DOHH2 (cell line): ENCODE results near the gene IGSF22.

Experiments used
- H3F3A ChIP-seq: fragments of 200-600 bp; sonication (generic), shearing (Covaris generic); 2 replicates; pipeline ENCODE4 v1.6.0; 2016; ENCODE audit warnings: antibody characterized with exemption, mild to moderate bottlenecking; ENCODE audit not compliant: control insufficient read depth, insufficient read depth
- H3K27ac ChIP-seq: fragments of 200-600 bp; sonication (generic); 2 replicates; pipeline ENCODE4 v1.5.1; 2014; ENCODE audit warnings: low read depth, mild to moderate bottlenecking, low read length, moderate library complexity
- H3K27me3 ChIP-seq: fragments of 200-600 bp; sonication (generic); 2 replicates; pipeline ENCODE4 v1.6.1; 2014; ENCODE audit warnings: mild to moderate bottlenecking, low read length, mixed read lengths; ENCODE audit not compliant: control insufficient read depth
- H3K36me3 ChIP-seq: fragments of 200-600 bp; sonication (generic); 2 replicates; pipeline ENCODE4 v1.6.1; 2014; ENCODE audit warnings: mild to moderate bottlenecking, low read length, moderate library complexity, mixed read lengths; ENCODE audit not compliant: control insufficient read depth
- H3K4me1 ChIP-seq: fragments of 200-600 bp; sonication (generic); 2 replicates; pipeline ENCODE4 v1.6.1; 2014; ENCODE audit warnings: mild to moderate bottlenecking, low read length, mixed read lengths; ENCODE audit not compliant: control insufficient read depth
- H3K4me2 ChIP-seq: fragments of 200-600 bp; sonication (generic); 2 replicates; pipeline ENCODE4 v1.6.0; 2014; ENCODE audit warnings: mild to moderate bottlenecking, low read length, moderate library complexity
- H3K4me3 ChIP-seq: fragments of 200-600 bp; sonication (generic); 2 replicates; pipeline ENCODE4 v1.5.1; 2014; ENCODE audit warnings: mild to moderate bottlenecking, low read length, mixed read lengths
- H3K79me2 ChIP-seq: fragments of 200-600 bp; sonication (generic); 2 replicates; pipeline ENCODE4 v1.6.1; 2014; ENCODE audit warnings: mild to moderate bottlenecking, low read length, mixed read lengths; ENCODE audit not compliant: control insufficient read depth
- H3K9me2 ChIP-seq: fragments of 200-600 bp; sonication (generic); replicated peaks from 2 replicates; pipeline ENCODE4 v1.6.1; 2014; ENCODE audit warnings: mild to moderate bottlenecking, low read length, mixed read lengths; ENCODE audit not compliant: control insufficient read depth
- H3K9me3 ChIP-seq: fragments of 200-600 bp; sonication (generic); 2 replicates; pipeline ENCODE4 v1.6.1; 2014; ENCODE audit warnings: antibody characterized with exemption, low read length, mixed read lengths; ENCODE audit not compliant: control insufficient read depth, insufficient read depth
- H4K20me1 ChIP-seq: fragments of 200-600 bp; sonication (generic); 2 replicates; pipeline ENCODE4 v1.6.0; 2014; ENCODE audit warnings: low read depth, mild to moderate bottlenecking, antibody characterized with exemption, low read length, moderate library complexity; ENCODE audit not compliant: control insufficient read depth, insufficient read depth
- EZH2phosphoT487 ChIP-seq: fragments of 200-600 bp; sonication (generic); IDR thresholded peaks from 2 replicates; pipeline ENCODE4 v1.6.1; 2017; ENCODE audit warnings: borderline replicate concordance, mild to moderate bottlenecking, antibody characterized with exemption, low read length, moderate library complexity, mixed read lengths
- TF ChIP-seq, protein P1 (sequence below): fragments of 200-600 bp; sonication (generic); IDR thresholded peaks from one replicate; pipeline ENCODE4 v1.5.1; 2014; ENCODE audit warnings: antibody characterized with exemption, mild to moderate bottlenecking, low read depth, low read length; ENCODE audit not compliant: poor library complexity, severe bottlenecking

The IGSF22 gene

DNA sequence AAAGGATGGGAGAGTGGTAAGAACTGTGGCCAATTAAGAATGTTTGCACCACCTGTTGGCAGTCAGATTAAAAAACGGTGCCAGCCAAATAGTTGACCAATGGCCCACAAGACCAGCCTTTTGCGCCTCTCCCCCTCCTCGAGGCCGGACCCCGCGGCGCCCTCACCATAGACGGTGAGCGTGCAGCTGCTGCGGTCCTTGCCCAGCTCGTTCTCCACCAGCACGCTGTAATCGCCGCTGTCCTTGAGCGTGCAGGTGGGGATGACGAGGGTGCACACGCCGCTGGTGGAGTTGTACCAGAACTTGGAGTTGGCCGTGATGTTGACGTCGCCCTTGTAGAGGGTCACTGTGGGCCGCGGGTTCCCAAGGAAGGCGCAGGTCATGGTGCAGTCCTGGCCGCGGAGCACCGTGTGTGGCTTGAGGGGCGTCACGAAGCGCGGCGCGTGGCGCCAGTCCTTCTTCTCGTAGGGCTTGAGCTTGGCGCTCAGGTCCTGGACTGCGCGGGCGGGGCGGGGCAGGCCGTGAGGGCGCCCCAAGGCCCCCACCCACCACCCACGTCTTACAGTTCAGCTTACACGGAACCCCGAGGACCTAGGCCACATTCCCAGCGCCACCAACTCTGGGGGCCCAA lies 20.2 kb downstream of the IGSF22 start:
- Histone ChIP-seq H3K4me2 (peak overlapping the region; percentile 52; the same call in 1 of the 2 replicates), H3K27ac (no peak overlapping the region), H3K79me2 (no peaks in the 10 kb centered on the region), H3K27me3 (peaks cover 23% of the 10 kb centered on the region), H4K20me1 (no peaks in the 10 kb centered on the region), H3K9me2 (no peaks in the 10 kb centered on the region), H3K4me1 (peaks cover 14% of the 10 kb centered on the region), H3K4me3 (peak overlapping the region; percentile 41), H3K36me3 (no peaks in the 10 kb centered on the region), H3F3A (no peaks in the 10 kb centered on the region; the same call in 1 of the 2 replicates), H3K9me3 (no peaks in the 10 kb centered on the region)
- TF ChIP-seq, protein P1, sequence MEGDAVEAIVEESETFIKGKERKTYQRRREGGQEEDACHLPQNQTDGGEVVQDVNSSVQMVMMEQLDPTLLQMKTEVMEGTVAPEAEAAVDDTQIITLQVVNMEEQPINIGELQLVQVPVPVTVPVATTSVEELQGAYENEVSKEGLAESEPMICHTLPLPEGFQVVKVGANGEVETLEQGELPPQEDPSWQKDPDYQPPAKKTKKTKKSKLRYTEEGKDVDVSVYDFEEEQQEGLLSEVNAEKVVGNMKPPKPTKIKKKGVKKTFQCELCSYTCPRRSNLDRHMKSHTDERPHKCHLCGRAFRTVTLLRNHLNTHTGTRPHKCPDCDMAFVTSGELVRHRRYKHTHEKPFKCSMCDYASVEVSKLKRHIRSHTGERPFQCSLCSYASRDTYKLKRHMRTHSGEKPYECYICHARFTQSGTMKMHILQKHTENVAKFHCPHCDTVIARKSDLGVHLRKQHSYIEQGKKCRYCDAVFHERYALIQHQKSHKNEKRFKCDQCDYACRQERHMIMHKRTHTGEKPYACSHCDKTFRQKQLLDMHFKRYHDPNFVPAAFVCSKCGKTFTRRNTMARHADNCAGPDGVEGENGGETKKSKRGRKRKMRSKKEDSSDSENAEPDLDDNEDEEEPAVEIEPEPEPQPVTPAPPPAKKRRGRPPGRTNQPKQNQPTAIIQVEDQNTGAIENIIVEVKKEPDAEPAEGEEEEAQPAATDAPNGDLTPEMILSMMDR = no peak
- no peak for TF ChIP-seq EZH2phosphoT487

GRCh38 chr11:18704698-18705097 lies 21.3 kb downstream of the IGSF22 start:
- H3K36me3 ChIP-seq = no peaks in the 10 kb centered on the region
- no peaks in the 10 kb centered on the region for H3K79me2 ChIP-seq
- H4K20me1 ChIP-seq = no peaks in the 10 kb centered on the region
- peaks cover 14% of the 10 kb centered on the region for H3K4me1 ChIP-seq
- no peak for TF ChIP-seq EZH2phosphoT487
- TF ChIP-seq, protein P1 = no peak
- no peaks in the 10 kb centered on the region for H3K9me2 ChIP-seq
- H3K4me3 ChIP-seq = no peak overlapping the region
- H3K9me3 ChIP-seq = no peaks in the 10 kb centered on the region
- no peak overlapping the region for H3K27ac ChIP-seq
- no peak overlapping the region for H3K4me2 ChIP-seq
- no peaks in the 10 kb centered on the region; the same call in 1 of the 2 replicates for H3F3A ChIP-seq
- peaks cover 31% of the 10 kb centered on the region for H3K27me3 ChIP-seq

DNA sequence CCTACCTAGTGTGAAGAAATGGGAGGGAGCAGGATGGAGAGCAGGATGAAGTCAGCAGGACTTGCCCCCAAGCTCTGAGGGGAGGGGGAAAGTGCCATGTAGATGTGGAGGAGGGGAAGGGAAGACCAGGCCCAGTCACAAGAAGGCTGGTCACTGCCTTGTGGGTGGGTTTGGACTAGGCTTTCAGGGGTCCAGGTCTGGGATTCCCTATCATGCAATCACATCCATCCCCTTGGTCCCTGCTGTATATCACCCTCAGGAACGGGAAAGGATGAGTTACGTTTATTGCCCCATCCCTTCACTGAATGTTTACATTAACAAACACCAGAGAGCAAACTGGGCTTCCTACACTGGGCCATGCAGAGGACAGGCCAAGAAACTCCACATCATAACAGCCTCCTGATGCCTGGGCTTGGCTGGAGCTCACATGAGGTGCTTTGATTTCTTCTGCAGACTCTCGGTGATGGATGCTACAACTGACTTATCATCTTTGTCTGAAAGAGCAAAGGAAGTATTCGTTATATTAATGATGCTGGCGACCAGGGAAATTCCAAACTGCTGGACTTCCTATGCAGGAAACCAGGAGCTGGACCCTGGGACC lies 21.8 kb downstream of the IGSF22 start:
- Histone ChIP-seq H3K36me3 (no peaks in the 10 kb centered on the region), H3K9me3 (no peaks in the 10 kb centered on the region), H3F3A (no peaks in the 10 kb centered on the region; the same call in 1 of the 2 replicates), H3K9me2 (no peaks in the 10 kb centered on the region), H3K4me3 (no peak overlapping the region), H3K27ac (no peak overlapping the region), H3K4me1 (peaks cover 19% of the 10 kb centered on the region), H3K79me2 (no peaks in the 10 kb centered on the region), H4K20me1 (no peaks in the 10 kb centered on the region), H3K27me3 (peaks cover 36% of the 10 kb centered on the region), H3K4me2 (no peak overlapping the region)
- TF ChIP-seq, protein P1 = no peak
- no peak for TF ChIP-seq EZH2phosphoT487
